ENCODE data around the gene HOXB4. TPM values are rescaled to one million over a fixed set of nuclear protein-coding genes. Genes with fewer than 3 reads are reported as not detected.
A peak's percentile ranks its signal among the peaks of the same experiment; 100 is the strongest.

Gene HOXB4
- total RNA-seq, 1 donor: 6.5 TPM

- no peak for DNase-seq (ENCODE audit: low read depth in 2 of 3, low spot score in 2 of 3)
Observed at GRCh38 chr17:48549914-48550501, 28.1 kb downstream of the HOXB4 start.

- DNase-seq (ENCODE audit: low read depth in 2 of 3, low spot score in 2 of 3): no peak
Observed at GRCh38 chr17:48549281-48549630, 28.9 kb downstream of the HOXB4 start.

DNA sequence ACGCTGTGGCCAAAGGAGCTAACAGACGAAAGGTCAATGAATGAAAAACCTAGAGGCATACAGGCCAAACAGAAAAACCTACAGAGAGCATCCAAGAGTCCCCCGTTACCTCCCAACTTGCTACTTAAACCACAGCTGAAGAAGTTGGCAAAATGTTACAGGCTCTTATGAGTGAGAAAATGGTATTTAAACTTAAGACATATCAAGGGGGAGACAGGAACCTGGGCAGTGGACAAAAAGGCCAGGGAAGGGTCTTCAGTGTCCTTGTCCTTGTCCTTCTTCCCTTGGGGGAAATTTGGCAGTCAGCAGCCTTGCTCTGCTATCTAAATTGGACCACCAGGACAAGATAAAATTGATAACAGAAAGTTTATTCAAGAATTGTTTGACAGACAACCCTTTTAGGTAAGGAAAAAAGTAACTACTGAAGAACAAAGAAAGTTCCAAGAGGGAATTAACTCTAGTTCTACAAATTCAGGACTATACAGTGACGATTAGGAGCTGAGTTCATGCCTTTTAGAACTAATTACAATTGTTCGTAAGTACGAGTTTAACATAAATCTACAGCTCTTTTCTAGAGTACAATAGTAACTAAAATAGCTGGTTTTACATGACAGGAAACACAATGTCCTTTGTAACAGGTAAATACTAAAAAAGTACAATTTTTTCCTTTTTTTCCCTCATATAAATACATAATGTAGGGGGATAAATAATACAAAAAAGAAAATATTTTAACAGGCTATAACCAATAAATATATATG, 29.4 kb downstream of the HOXB4 start:
- DNase-seq (ENCODE audit: low read depth in 2 of 3, low spot score in 2 of 3): no peak

GRCh38 chr17:48547808-48548522, 30.2 kb downstream of the HOXB4 start:
- DNase-seq (ENCODE audit: low read depth in 2 of 3, low spot score in 2 of 3): peak; percentile 21 to 67 (median 62)

- DNase-seq (ENCODE audit: low read depth in 2 of 3, low spot score in 2 of 3): peak in 2 of 3 donors; percentile 80 to 96
Observed at GRCh38 chr17:48546924-48547807, 31.0 kb downstream of the HOXB4 start.

GRCh38 chr17:48546137-48546923, 31.8 kb downstream of the HOXB4 start:
- no peak for DNase-seq (ENCODE audit: low read depth in 2 of 3, low spot score in 2 of 3)

DNA sequence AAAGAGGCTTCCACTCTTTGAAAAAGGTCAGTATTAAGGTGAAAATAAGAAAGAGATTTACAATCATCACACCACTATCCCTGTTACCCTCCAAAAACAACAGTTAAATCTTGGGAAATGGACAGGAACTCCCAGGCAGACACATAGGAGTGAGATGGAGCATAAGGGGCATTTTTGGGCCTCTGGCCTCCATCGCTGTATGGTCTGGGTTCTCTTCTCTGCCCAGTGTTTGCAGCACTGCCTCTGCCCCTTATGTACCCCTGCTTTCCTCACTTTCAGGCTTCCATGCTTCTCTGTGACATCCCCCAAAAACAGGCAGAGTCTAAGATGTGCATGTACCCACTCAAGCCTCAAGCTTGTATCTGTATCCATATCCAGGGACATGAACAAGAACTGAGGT, 32.6 kb downstream of the HOXB4 start:
- DNase-seq (ENCODE audit: low read depth in 2 of 3, low spot score in 2 of 3): no peak

DNA sequence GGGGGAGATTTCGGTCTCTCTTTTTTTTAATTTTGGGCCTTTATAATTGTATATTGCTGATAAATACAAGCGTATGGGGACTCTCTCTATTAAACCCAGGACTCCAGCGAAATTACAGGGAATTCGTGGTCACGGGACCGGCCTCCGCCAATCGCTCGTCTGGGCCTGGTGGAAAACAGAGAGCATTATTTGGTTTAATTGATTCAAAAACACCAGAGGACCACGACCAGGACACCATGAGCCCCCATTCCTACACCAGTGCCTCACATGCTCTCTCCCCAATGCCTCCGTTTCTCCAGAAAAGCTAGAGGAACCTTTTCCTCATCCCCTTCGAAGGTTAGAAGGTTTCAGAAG, 33.2 kb downstream of the HOXB4 start, which contains the start of gene HOXB2:
Gene HOXB2, minus strand, starts transcription at position 88 of the 354 bp plus-strand sequence. CDS start 198 bp downstream, outside the sequence.
- no peak for DNase-seq (ENCODE audit: low read depth in 2 of 3, low spot score in 2 of 3)

- peak in 2 of 3 donors; percentile 57 to 85 for DNase-seq (ENCODE audit: low read depth in 2 of 3, low spot score in 2 of 3)
Observed at GRCh38 chr17:48544349-48545021, 33.7 kb downstream of the HOXB4 start.

DNA sequence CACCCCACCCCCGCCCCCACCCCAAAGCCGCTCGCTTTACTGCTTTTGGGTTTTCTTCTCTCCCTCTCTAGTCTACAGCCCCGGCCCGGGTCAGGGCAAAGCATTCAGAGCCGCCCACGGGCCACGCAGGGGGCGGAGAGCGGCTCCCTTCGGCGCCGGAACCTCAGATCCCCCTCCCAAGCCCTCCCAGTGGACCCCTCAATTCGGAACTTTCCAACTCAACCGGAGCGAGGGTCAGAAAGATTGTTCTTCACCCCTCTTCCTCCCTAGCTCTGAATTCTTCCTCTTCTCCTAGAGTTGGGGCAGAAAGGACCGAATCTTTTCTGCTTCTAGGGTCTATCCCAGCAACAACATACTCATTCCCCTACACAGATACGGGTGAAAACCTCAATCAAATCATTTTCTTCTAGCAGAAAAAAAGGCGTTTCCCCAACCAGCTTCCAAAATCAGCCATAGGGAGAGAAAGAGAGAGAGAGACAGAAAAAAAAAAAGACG, 34.2 kb downstream of the HOXB4 start:
- DNase-seq (ENCODE audit: low read depth in 2 of 3, low spot score in 2 of 3): no peak

DNA sequence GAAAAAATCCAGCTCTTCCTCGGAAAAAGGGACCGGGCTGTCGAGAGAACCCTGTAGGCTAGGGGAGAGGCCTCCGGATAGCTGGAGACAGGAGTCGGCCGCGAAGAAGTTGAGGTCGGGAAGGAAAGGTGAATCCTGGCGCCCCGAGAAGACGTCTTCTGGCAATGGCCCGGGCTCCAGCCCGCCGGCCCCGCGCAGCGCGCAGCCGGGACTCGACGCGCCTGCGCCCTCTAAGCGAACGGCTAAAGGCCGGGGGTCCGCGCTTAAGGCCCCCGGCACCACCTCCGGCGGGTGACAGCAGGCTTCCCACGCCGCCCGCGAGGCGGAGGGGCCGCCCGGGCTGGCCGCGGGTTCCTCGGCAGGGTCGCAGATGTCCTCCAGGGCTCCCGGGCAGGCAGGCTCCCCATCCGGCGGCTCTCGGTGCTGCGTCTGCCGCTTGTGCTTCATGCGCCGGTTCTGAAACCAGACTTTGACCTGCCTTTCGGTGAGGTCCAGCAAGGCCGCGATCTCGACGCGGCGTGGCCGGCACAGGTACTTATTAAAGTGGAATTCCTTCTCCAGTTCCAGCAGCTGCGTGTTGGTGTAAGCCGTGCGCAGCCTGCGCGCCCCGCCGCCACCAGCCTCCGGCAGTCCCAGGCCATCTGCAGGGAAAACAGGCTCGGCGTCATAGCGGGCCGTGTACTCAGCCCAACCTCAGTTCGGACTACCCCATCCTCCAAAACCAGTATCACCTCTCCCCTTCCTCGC, 34.9 kb downstream of the HOXB4 start:
- peak; percentile 42 to 49 (median 45) for DNase-seq (ENCODE audit: low read depth in 2 of 3, low spot score in 2 of 3)

DNA sequence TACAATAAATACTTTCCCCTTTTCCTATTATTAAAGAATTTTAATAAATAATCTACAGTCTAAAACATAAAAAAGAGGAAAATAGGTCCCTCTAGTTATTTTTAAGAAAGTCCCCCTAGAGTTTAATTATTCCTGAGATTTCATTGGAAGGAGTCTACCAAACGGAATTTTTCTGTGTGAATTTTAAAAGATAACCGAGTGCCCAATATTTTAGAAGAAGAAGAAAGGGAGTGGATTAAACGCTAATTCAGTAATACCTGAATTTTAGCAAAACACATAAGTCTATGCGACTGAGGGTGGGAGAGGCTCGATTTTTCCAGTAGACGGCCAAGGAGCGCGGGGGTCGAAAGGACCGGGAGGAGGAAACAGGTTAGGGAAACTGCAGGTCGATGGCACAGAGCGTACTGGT, 35.4 kb downstream of the HOXB4 start:
- DNase-seq (ENCODE audit: low read depth in 2 of 3, low spot score in 2 of 3): no peak

DNA sequence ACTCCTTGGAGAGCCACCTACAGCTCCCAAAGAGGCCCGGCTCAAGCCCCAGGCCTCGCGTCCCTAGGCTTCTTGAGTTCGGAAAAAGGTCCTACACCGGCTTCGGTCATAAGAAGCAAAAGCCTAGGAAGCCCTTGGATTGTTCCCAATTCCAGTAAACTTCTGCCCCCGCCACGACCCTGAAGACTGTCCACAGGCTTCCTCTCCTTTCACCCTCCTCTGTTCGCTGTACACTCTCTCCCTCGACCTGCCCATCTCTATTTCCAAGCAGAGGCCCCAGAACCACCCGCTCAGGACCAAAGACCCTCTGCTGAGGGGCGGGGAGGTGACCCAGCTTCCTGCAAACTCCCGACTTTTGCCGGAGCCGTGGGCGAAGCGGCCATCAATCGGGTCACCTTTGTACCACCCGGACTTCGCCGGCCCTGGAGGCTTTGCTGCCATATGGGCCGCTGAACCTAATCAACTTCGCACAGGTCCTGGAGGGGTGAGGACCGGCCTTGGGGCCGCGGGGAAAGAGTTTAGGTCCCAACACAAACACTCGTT, 36.0 kb downstream of the HOXB4 start:
- no peak for DNase-seq (ENCODE audit: low read depth in 2 of 3, low spot score in 2 of 3)

GRCh38 chr17:48541577-48542113, 36.5 kb downstream of the HOXB4 start:
- peak; percentile 38 to 50 (median 46) for DNase-seq (ENCODE audit: low read depth in 2 of 3, low spot score in 2 of 3)

DNA sequence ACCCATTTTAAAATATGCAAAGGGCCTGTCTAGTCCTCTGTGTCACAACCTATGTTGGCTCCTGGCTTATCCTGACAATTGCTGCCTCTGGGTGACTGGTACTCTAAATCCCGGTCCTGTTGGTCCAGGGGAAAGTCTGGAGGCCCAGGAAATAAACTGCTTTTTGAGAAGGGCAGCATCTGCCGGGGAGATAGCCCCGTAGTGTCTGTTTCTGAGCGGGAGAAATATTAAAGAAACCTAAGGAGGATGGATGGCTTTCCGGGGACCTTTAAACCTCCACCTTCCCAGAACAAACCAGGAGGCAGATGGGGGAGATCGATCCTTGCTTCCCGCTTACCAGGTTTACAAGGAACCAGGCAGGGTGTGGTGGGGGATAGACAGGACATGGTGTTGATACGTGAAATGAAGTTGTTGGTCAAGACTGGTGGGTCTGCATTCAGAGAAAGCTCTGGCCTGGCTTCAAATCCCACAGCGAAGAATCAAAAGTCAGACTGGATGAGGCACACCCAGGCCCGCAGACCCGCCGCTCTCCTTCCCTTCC, 37.0 kb downstream of the HOXB4 start:
- DNase-seq (ENCODE audit: low read depth in 2 of 3, low spot score in 2 of 3): peak in 1 of 3 donors; percentile 19

DNA sequence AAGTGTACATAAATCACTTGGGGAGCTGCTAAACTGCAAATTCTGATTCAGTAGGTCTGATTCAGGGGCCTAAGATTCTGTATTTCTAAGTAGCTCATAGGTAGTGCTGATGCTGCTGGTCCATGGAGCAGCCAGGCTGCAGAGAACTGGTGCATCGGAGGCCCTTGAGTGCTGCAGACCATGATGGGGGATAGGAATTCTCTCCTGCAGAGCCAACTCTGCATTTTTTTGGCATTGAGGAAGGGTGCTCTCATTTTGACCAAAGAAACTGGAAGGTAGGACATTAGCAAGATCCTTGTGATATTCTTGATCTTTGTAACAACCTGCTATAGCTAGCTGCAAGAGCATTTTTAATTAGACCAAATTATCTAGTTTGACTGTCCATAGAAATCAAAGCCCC, 37.9 kb downstream of the HOXB4 start:
- DNase-seq (ENCODE audit: low read depth in 2 of 3, low spot score in 2 of 3): no peak

DNA sequence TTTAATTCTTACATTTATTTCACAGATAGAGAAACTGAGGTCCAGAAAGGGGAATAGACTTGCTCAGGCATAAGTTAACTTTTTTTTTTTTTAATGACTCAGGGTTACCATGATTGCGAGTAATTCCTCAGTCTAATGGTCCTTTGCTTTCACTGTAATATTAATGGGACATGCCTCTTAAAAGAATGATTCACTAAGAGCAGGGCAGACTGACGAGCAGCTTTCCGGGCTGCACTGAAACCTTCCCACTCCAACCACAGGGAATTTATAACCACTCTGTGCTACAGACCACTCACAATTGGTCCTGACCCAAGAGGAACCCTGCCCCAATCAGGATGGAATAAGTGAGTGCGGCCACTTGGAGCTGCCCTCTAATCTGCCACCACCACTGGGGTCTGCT, 39.0 kb downstream of the HOXB4 start:
- peak in 2 of 3 donors; percentile 39 to 41 for DNase-seq (ENCODE audit: low read depth in 2 of 3, low spot score in 2 of 3)

DNA sequence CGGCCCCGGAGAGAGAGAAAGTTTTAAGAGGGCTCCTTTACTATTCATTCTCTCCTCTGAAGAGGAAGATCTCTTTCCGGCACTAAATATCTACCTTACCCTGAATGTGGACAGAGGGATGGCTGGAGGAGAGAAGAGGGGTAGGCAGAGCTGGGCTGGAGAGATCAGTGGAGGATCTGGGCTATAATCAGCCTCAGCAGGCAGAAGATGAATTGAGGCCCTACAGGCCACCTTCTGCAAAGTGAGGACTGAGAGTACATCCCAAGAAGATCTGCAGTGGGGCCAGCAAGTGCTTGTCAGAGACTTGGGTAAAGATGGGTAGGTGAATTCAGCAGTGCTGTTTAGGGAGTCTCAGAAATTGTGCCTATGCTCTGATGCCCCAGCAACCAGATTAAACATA, 40.8 kb downstream of the HOXB4 start:
- DNase-seq (ENCODE audit: low read depth in 2 of 3, low spot score in 2 of 3): no peak

Measured in hematopoietic multipotent progenitor cell (in vitro differentiated cells).